Immature natural killer cell (primary cell): ENCODE measurements around the gene COL13A1. TPM values are rescaled to one million over a fixed set of nuclear protein-coding genes. Genes with fewer than 3 reads are reported as not detected.

Experiments used
- DNase-seq, 3 donors: peaks; one replicate each; pipeline ENCODE4 v3.0.0; 2022; ENCODE audit warnings: mixed read lengths in 1 of 3
- H3K27ac Mint-ChIP-seq, 6 donors: one replicate each; pipeline ENCODE4 v1.8.0; 2020; ENCODE audit warnings: mixed read lengths in 6 of 6, mild to moderate bottlenecking in 5 of 6, inconsistent platforms in 4 of 6, moderate library complexity in 3 of 6
- H3K27me3 Mint-ChIP-seq, 3 donors: one replicate each; pipeline ENCODE4 v1.8.0; 2020 to 2021; ENCODE audit warnings: low read depth in 3 of 3, mild to moderate bottlenecking in 3 of 3, mixed read lengths in 3 of 3, moderate library complexity in 3 of 3, inconsistent platforms in 1 of 3
- H3K36me3 Mint-ChIP-seq, 3 donors: one replicate each; pipeline ENCODE4 v1.8.0; 2020; ENCODE audit warnings: mixed read lengths in 3 of 3, inconsistent platforms in 2 of 3, mild to moderate bottlenecking in 2 of 3
- H3K4me1 Mint-ChIP-seq, 2 donors: one replicate each; pipeline ENCODE4 v1.8.0; 2020; ENCODE audit warnings: inconsistent platforms in 2 of 2, mild to moderate bottlenecking in 2 of 2, mixed read lengths in 2 of 2, moderate library complexity in 1 of 2
- H3K4me3 Mint-ChIP-seq, 5 donors: one replicate each; pipeline ENCODE4 v1.8.0; 2020; ENCODE audit warnings: mild to moderate bottlenecking in 5 of 5, mixed read lengths in 5 of 5, inconsistent platforms in 3 of 5, moderate library complexity in 3 of 5
- H3K9me3 Mint-ChIP-seq, 6 donors: one replicate each; pipeline ENCODE4 v1.8.0; 2020; ENCODE audit warnings: mild to moderate bottlenecking in 6 of 6, mixed read lengths in 6 of 6, inconsistent platforms in 4 of 6, moderate library complexity in 3 of 6
- polyA plus RNA-seq, 3 donors: library from polyadenylated mRNA; unstranded; fragments of 300-500 nt; fragmentation: Illumina TruSeq; gene quantifications; one replicate each; pipeline ENCODE4 v1.2.3, GENCODE V29; 2021

COL13A1 gene
- polyA plus RNA-seq, 3 donors from 2014 or later: 1.0 to 6.0 (median 1.6) TPM

GRCh38 chr10:69861251-69862240, 59.8 kb downstream of the COL13A1 start:
- Mint-ChIP-seq H3K36me3 (no peaks in the 10 kb centered on the region), H3K4me1 (peaks cover 8 to 10% of the 10 kb centered on the region in 2 donors), H3K4me3 (no peak overlapping the region), H3K9me3 (no peaks in the 10 kb centered on the region), H3K27me3 (peaks cover 0 to 2% (median 0%) of the 10 kb centered on the region in 3 donors), H3K27ac (peak overlapping the region in 1 of 6 donors; percentile 52)
- DNase-seq: no peak

- no peaks in the 10 kb centered on the region for H3K36me3 Mint-ChIP-seq
- H3K4me1 Mint-ChIP-seq: peaks cover 7 to 10% of the 10 kb centered on the region in 2 donors
- DNase-seq: no peak
- no peaks in the 10 kb centered on the region for H3K9me3 Mint-ChIP-seq
- H3K27ac Mint-ChIP-seq: no peak overlapping the region
- H3K4me3 Mint-ChIP-seq: no peak overlapping the region
- H3K27me3 Mint-ChIP-seq: peaks cover 0 to 3% (median 0%) of the 10 kb centered on the region in 3 donors
Measured at GRCh38 chr10:69862882-69863530, 61.3 kb downstream of the COL13A1 start.

- DNase-seq: no peak
Measured at GRCh38 chr10:69863580-69863979, 61.9 kb downstream of the COL13A1 start.

DNA sequence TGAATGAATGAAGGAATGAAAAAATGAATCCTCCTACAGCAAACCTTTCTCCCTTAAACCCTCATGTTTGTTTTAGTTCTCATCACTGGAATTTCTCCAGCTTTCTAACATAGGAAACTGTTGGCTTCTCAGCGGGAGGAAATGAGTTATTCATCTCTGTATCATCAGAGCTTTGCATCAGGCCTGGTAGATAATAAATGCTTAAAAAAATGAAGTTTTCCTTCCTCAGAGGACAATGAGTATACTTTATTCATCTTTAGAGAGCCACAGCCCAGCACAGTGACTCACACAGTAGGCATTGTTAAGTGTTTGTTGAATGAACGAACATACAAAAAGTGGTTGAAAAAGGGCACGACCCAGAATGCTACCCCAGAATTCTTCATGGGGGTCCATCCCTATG, 62.6 kb downstream of the COL13A1 start:
- peaks cover 7 to 8% of the 10 kb centered on the region in 2 donors for H3K4me1 Mint-ChIP-seq
- peaks cover 0 to 6% (median 2%) of the 10 kb centered on the region in 3 donors for H3K27me3 Mint-ChIP-seq
- no peak overlapping the region for H3K4me3 Mint-ChIP-seq
- no peak overlapping the region for H3K27ac Mint-ChIP-seq
- H3K36me3 Mint-ChIP-seq: no peaks in the 10 kb centered on the region
- no peaks in the 10 kb centered on the region for H3K9me3 Mint-ChIP-seq
- DNase-seq: no peak

More at GRCh38 chr10:69863580-69863979, 61.9 kb downstream of the COL13A1 start:
- Mint-ChIP-seq H3K36me3 (no peaks in the 10 kb centered on the region), H3K9me3 (no peaks in the 10 kb centered on the region), H3K4me1 (peaks cover 7 to 8% of the 10 kb centered on the region in 2 donors), H3K27me3 (peaks cover 0 to 3% (median 1%) of the 10 kb centered on the region in 3 donors), H3K4me3 (no peak overlapping the region), H3K27ac (peak overlapping the region in 1 of 6 donors; percentile 22)

GRCh38 chr10:69865450-69865849, 63.7 kb downstream of the COL13A1 start:
- no peak overlapping the region for H3K4me3 Mint-ChIP-seq
- H3K4me1 Mint-ChIP-seq: peaks cover 7 to 8% of the 10 kb centered on the region in 2 donors
- H3K36me3 Mint-ChIP-seq: no peaks in the 10 kb centered on the region
- no peaks in the 10 kb centered on the region for H3K9me3 Mint-ChIP-seq
- H3K27ac Mint-ChIP-seq: no peak overlapping the region
- peaks cover 0 to 6% (median 2%) of the 10 kb centered on the region in 3 donors for H3K27me3 Mint-ChIP-seq
- no peak for DNase-seq

DNA sequence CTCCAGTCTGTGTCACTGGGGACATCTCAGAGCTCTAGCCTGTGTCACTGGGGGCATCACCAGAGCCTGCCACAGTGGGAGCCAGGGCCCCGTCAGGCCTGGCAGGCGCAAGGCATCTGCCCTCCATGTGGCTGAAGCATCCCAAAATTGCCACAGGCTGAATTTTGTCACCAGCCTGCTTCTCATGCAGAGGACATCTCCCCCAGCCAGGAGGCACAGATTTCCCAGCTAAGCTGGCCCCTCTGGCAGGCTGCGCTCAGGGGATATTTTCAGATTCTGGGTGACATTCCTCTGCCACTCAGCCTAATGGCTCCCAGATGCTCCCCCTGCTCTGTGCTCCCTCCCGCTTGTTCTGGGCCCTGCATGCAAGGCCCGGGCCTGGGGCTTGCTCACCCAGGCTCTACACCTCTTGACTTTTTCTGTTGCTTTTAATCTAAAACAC, 64.6 kb downstream of the COL13A1 start:
- no peak overlapping the region for H3K27ac Mint-ChIP-seq
- peaks cover 5 to 6% of the 10 kb centered on the region in 2 donors for H3K4me1 Mint-ChIP-seq
- no peaks in the 10 kb centered on the region for H3K36me3 Mint-ChIP-seq
- peaks cover 0 to 9% (median 6%) of the 10 kb centered on the region in 3 donors for H3K27me3 Mint-ChIP-seq
- H3K4me3 Mint-ChIP-seq: no peak overlapping the region
- H3K9me3 Mint-ChIP-seq: no peaks in the 10 kb centered on the region
- DNase-seq: no peak

GRCh38 chr10:69866688-69867461, 65.2 kb downstream of the COL13A1 start:
- no peak for DNase-seq
- peaks cover 0 to under 1% of the 10 kb centered on the region in 2 donors for H3K4me1 Mint-ChIP-seq
- no peaks in the 10 kb centered on the region for H3K9me3 Mint-ChIP-seq
- H3K4me3 Mint-ChIP-seq: no peak overlapping the region
- no peaks in the 10 kb centered on the region for H3K36me3 Mint-ChIP-seq
- no peak overlapping the region for H3K27ac Mint-ChIP-seq
- H3K27me3 Mint-ChIP-seq: peaks cover 0 to 9% (median 6%) of the 10 kb centered on the region in 3 donors

DNA sequence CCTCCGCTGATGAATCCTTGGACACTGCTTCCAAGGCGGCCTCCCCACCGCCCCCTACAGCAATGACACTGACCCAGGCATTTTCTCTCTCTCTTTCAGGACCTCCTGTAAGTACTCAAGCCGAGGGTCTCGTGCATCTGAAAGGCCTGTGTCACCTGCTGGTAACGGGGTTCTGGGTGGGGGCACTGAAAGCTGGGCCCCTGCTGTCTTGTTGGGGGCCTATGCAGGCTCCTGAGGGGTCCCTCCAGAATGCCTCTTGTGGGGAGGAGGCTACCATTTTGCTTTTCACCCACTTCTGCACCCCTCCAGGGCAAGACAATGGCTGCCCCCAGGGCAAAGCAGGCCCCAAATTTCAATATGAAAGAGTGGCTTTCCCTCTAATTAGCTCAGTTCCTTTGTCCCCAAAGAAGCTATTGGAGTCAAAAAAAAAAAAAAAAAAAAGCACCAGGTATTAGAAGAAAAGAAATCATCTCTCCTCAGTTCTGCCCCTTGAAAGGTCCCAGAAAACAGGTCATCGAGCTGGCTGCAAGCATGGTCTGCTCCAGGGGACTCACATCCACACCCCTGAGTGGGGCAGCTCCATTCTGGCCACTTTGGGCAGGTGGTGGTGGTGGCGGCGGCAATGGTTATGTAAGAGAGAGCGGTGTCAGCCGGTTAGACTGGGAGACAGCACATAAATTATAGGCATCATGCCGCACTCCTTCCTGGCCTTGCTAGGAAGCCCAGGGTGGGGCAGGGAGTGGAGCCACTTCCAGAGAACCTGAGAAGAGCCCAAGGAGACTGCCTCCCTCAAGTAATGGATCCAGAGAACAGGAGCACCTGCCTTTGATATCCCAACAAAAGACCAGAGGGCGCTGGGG, 66.2 kb downstream of the COL13A1 start:
- Mint-ChIP-seq H3K4me1 (no peaks in the 10 kb centered on the region), H3K36me3 (no peaks in the 10 kb centered on the region), H3K27me3 (peaks cover 0 to 9% (median 6%) of the 10 kb centered on the region in 3 donors), H3K27ac (no peak overlapping the region), H3K9me3 (no peaks in the 10 kb centered on the region), H3K4me3 (no peak overlapping the region)
- DNase-seq: no peak

GRCh38 chr10:69868821-69869220, 67.1 kb downstream of the COL13A1 start:
- DNase-seq: no peak

GRCh38 chr10:69869291-69869961, 67.7 kb downstream of the COL13A1 start:
- Mint-ChIP-seq H3K9me3 (no peaks in the 10 kb centered on the region), H3K4me1 (no peaks in the 10 kb centered on the region), H3K27me3 (peaks cover 0 to 9% (median 6%) of the 10 kb centered on the region in 3 donors), H3K4me3 (no peak overlapping the region), H3K36me3 (peaks cover 0 to 4% (median 0%) of the 10 kb centered on the region in 3 donors), H3K27ac (no peak overlapping the region)
- no peak for DNase-seq

More at GRCh38 chr10:69868821-69869220, 67.1 kb downstream of the COL13A1 start:
- H3K9me3 Mint-ChIP-seq: no peaks in the 10 kb centered on the region
- H3K36me3 Mint-ChIP-seq: peaks cover 0 to 4% (median 0%) of the 10 kb centered on the region in 3 donors
- peaks cover 0 to 9% (median 6%) of the 10 kb centered on the region in 3 donors for H3K27me3 Mint-ChIP-seq
- H3K27ac Mint-ChIP-seq: no peak overlapping the region
- H3K4me3 Mint-ChIP-seq: no peak overlapping the region
- H3K4me1 Mint-ChIP-seq: no peaks in the 10 kb centered on the region

- H3K4me1 Mint-ChIP-seq: no peaks in the 10 kb centered on the region
- H3K9me3 Mint-ChIP-seq: no peaks in the 10 kb centered on the region
- H3K4me3 Mint-ChIP-seq: no peak overlapping the region
- DNase-seq: no peak
- peaks cover 0 to 10% (median 6%) of the 10 kb centered on the region in 3 donors for H3K27me3 Mint-ChIP-seq
- no peak overlapping the region for H3K27ac Mint-ChIP-seq
- peaks cover 0 to 4% (median 0%) of the 10 kb centered on the region in 3 donors for H3K36me3 Mint-ChIP-seq
Measured at GRCh38 chr10:69870591-69870990, 68.9 kb downstream of the COL13A1 start.

- Mint-ChIP-seq H3K27ac (no peak overlapping the region), H3K36me3 (peaks cover 0 to 4% (median 0%) of the 10 kb centered on the region in 3 donors), H3K27me3 (peaks cover 0 to 9% (median 6%) of the 10 kb centered on the region in 3 donors), H3K4me1 (no peaks in the 10 kb centered on the region), H3K4me3 (no peak overlapping the region), H3K9me3 (no peaks in the 10 kb centered on the region)
- DNase-seq: no peak
Measured at GRCh38 chr10:69871074-69871473, 69.4 kb downstream of the COL13A1 start.
